ENCODE data around the gene SPPL3.
A peak's percentile ranks its signal among the peaks of the same experiment; 100 is the strongest.

Gene SPPL3

GRCh38 chr12:120721866-120722265, 182.3 kb downstream of the SPPL3 start:
- TF ChIP-seq CTCF (conservative IDR thresholded peaks at IDR 0.05) = no peak
- H3K27ac ChIP-seq = no peak overlapping the region

GRCh38 chr12:120720987-120721801, 183.0 kb downstream of the SPPL3 start:
- no peak overlapping the region for H3K27ac ChIP-seq
- TF ChIP-seq CTCF (conservative IDR thresholded peaks at IDR 0.05) = no peak

- peak overlapping the region; percentile 44; the same call in 1 of the 2 replicates for H3K27ac ChIP-seq
Measured at GRCh38 chr12:120720234-120720986, 183.7 kb downstream of the SPPL3 start.

GRCh38 chr12:120719496-120720233, 184.5 kb downstream of the SPPL3 start:
- TF ChIP-seq CTCF (conservative IDR thresholded peaks at IDR 0.05) = no peak
- peak overlapping the region; percentile 44 for H3K27ac ChIP-seq

More at GRCh38 chr12:120720234-120720986, 183.7 kb downstream of the SPPL3 start:
- TF ChIP-seq CTCF (conservative IDR thresholded peaks at IDR 0.05) = no peak

GRCh38 chr12:120719072-120719471, 185.1 kb downstream of the SPPL3 start:
- H3K27ac ChIP-seq = peak overlapping the region; percentile 44
- TF ChIP-seq CTCF (conservative IDR thresholded peaks at IDR 0.05) = no peak

- TF ChIP-seq CTCF (conservative IDR thresholded peaks at IDR 0.05) = no peak
- peak overlapping the region; percentile 44; the same call in 1 of the 2 replicates for H3K27ac ChIP-seq
Measured at GRCh38 chr12:120718055-120718454, 186.1 kb downstream of the SPPL3 start.
